ENCODE measurements around the gene ME3.

DNA sequence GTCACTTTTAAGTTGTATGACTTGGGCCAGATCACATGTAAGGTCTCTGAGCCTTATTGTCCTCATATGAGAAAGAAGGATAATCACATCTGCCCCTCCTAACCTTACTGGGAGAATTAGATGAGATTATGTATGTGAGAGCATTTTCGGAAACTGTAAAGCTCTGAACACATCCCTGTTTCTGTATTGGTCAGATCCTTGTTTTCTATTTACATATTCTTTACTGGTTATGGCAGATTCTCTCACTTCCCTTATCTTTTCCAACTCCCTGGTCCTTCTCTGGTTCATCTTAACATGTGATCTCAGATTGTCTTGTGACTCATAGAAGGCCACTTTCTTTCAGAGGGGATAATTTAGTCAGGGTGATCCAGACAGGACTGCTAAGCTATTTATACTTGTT lies 255.9 kb downstream of the ME3 start:
- TF ChIP-seq, protein P1, sequence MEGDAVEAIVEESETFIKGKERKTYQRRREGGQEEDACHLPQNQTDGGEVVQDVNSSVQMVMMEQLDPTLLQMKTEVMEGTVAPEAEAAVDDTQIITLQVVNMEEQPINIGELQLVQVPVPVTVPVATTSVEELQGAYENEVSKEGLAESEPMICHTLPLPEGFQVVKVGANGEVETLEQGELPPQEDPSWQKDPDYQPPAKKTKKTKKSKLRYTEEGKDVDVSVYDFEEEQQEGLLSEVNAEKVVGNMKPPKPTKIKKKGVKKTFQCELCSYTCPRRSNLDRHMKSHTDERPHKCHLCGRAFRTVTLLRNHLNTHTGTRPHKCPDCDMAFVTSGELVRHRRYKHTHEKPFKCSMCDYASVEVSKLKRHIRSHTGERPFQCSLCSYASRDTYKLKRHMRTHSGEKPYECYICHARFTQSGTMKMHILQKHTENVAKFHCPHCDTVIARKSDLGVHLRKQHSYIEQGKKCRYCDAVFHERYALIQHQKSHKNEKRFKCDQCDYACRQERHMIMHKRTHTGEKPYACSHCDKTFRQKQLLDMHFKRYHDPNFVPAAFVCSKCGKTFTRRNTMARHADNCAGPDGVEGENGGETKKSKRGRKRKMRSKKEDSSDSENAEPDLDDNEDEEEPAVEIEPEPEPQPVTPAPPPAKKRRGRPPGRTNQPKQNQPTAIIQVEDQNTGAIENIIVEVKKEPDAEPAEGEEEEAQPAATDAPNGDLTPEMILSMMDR (conservative IDR thresholded peaks at IDR 0.05; ENCODE audit: low read depth, low read length), result no peak
- TF ChIP-seq EZH2 (IDR thresholded peaks at IDR 0.05; ENCODE audit: low read length, unreplicated experiment), result no peak
- TF ChIP-seq EZH2phosphoT487 (IDR thresholded peaks at IDR 0.05; ENCODE audit: borderline replicate concordance, low read length), result no peak
